Neural cell (in vitro differentiated cells): ENCODE results near the gene ASCL5.

Source experiments
- CTCF ChIP-seq: fragments of 450-650 bp; IDR thresholded peaks from 2 replicates; pipeline ENCODE4 v1.5.1; 2014; ENCODE audit warnings: antibody characterized with exemption, mild to moderate bottlenecking, moderate library complexity; ENCODE audit not compliant: poor library complexity, severe bottlenecking
- EZH2 ChIP-seq: fragments of 200-600, 300-800 bp; shearing (Covaris generic), sonication (generic); IDR thresholded peaks from 2 replicates; pipeline ENCODE4 v1.6.1; 2014; ENCODE audit warnings: antibody characterized with exemption, low read length, borderline replicate concordance, mild to moderate bottlenecking; ENCODE audit not compliant: insufficient read depth, poor library complexity, severe bottlenecking
- REST ChIP-seq: IDR thresholded peaks from 2 replicates; pipeline ENCODE4 v1.6.1; 2012; ENCODE audit warnings: borderline replicate concordance

GRCh38 chr1:201144701-201145100, 17.7 kb upstream of the ASCL5 start:
- TF ChIP-seq CTCF = no peak
- TF ChIP-seq EZH2 = no peak
- TF ChIP-seq REST = no peak
